Measurements from ENCODE around the gene CTSC. TPM values are rescaled to one million over a fixed set of nuclear protein-coding genes. Genes with fewer than 3 reads are reported as not detected.
A peak's percentile ranks its signal among the peaks of the same experiment; 100 is the strongest.

CTSC gene
- total RNA-seq, 1 experiment from 2014 or later = 359 TPM

DNA sequence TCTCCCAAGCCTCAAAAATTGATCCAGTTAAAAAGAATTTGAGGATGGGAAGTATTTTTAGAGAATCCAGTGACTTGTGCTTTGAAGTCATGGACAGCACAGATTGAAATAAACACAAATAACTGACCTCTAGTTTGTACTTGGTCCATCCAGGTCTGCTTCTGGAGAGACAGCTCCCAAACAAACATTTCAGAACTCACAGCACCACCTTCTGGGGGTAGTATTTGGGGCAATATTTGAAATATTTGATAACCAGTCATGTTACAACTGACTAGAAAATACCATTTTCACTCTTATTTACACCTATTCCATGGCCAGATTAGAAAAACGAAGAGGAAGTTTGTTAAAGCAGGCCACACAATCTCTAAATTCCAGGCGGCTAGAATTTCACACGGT, 56.2 kb downstream of the CTSC start:
- Histone ChIP-seq H3K9ac (ENCODE audit: extremely low read depth, insufficient read length, low read length) (no peak overlapping the region), H3K23ac (ENCODE audit: insufficient read length, low read depth, low read length) (no peak overlapping the region), H2BK20ac (ENCODE audit: low read depth, low read length, poor library complexity, severe bottlenecking) (no peak overlapping the region), H3K27me3 (ENCODE audit: insufficient read depth, low read length) (no peaks in the 10 kb centered on the region), H3K27ac (ENCODE audit: insufficient read length, low read depth, low read length) (no peak overlapping the region), H4K20me1 (ENCODE audit: control insufficient read depth, insufficient read depth, insufficient read length) (no peaks in the 10 kb centered on the region), H4K8ac (replicated peaks; ENCODE audit: insufficient read length, low read depth, low read length) (no peak overlapping the region), H2AK5ac (ENCODE audit: insufficient read length, low read length) (no peak overlapping the region), H2BK5ac (ENCODE audit: insufficient read length, low read length) (no peak overlapping the region), H2AFZ (ENCODE audit: low read length) (no peak overlapping the region), H2BK120ac (ENCODE audit: low read depth, low read length, poor library complexity, severe bottlenecking) (no peak overlapping the region), H3K18ac (ENCODE audit: insufficient read length, low read depth, low read length) (no peak overlapping the region), H3K79me2 (ENCODE audit: insufficient read depth, low read length) (no peaks in the 10 kb centered on the region), H2BK15ac (ENCODE audit: low read depth, low read length) (no peak overlapping the region), H2BK12ac (ENCODE audit: insufficient read length, low read depth, low read length) (no peak overlapping the region), H3K4me2 (ENCODE audit: insufficient read depth, insufficient read length, low read length) (no peak overlapping the region), H3K23me2 (ENCODE audit: insufficient read length, low read depth, low read length, poor library complexity, severe bottlenecking) (no peaks in the 10 kb centered on the region), H3K56ac (ENCODE audit: insufficient read length, low read depth, low read length) (no peak overlapping the region), H3K9me3 (ENCODE audit: control insufficient read depth, low read depth, low read length) (no peaks in the 10 kb centered on the region), H4K5ac (ENCODE audit: insufficient read length, low read depth, low read length) (no peak overlapping the region), H3K4ac (ENCODE audit: low read depth, low read length) (no peak overlapping the region), H3K4me1 (ENCODE audit: insufficient read depth, low read length) (no peaks in the 10 kb centered on the region), H3T11ph (ENCODE audit: low read length) (no peak overlapping the region), H3K79me1 (ENCODE audit: insufficient read depth, low read depth, low read length, poor library complexity, severe bottlenecking) (no peaks in the 10 kb centered on the region), H4K91ac (ENCODE audit: insufficient read length, low read depth, low read length) (no peak overlapping the region), H3K14ac (ENCODE audit: insufficient read depth, low read length) (no peak overlapping the region)
- WGBS (ENCODE audit: extremely low coverage, insufficient read length, low lambda C conversion rate) = no CpG with 5 or more reads among the region's 3 CpGs
- Mint-ChIP-seq H3K4me1 (peaks cover 8 to 14% of the 10 kb centered on the region in 2 experiments), H3K27ac (peak overlapping the region in 2 of 3 experiments; percentile 52 to 75; a peak in 3 of 7 replicates), H3K9me3 (no peaks in the 10 kb centered on the region), H3K4me3 (no peak overlapping the region), H3K36me3 (ENCODE audit: insufficient read depth in 1 of 3, low read depth in 3 of 3) (peaks cover 6 to 29% (median 22%) of the 10 kb centered on the region in 3 experiments; a peak in 6 of 7 replicates), H3K27me3 (ENCODE audit: low read depth) (no peaks in the 10 kb centered on the region)
- TF ChIP-seq, protein P1, sequence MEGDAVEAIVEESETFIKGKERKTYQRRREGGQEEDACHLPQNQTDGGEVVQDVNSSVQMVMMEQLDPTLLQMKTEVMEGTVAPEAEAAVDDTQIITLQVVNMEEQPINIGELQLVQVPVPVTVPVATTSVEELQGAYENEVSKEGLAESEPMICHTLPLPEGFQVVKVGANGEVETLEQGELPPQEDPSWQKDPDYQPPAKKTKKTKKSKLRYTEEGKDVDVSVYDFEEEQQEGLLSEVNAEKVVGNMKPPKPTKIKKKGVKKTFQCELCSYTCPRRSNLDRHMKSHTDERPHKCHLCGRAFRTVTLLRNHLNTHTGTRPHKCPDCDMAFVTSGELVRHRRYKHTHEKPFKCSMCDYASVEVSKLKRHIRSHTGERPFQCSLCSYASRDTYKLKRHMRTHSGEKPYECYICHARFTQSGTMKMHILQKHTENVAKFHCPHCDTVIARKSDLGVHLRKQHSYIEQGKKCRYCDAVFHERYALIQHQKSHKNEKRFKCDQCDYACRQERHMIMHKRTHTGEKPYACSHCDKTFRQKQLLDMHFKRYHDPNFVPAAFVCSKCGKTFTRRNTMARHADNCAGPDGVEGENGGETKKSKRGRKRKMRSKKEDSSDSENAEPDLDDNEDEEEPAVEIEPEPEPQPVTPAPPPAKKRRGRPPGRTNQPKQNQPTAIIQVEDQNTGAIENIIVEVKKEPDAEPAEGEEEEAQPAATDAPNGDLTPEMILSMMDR (conservative IDR thresholded peaks at IDR 0.05) = peak; percentile 37; the same call in 1 of the 3 replicates
- no peak for DNase-seq
